Body of pancreas (tissue), 4 donors: ENCODE measurements around the gene ATP2B1. TPM values are rescaled to one million over a fixed set of nuclear protein-coding genes. Genes with fewer than 3 reads are reported as not detected.

Experiments used
- ATAC-seq: fragments of 150-250 bp; one replicate; pipeline ENCODE4 v1.9.1; 2016
- DNase-seq, 4 donors: peaks; one replicate each; pipeline ENCODE4 v3.0.0-alpha.2; 2019
- H3K27ac ChIP-seq, 4 donors: fragments of 200-600 bp; sonication (generic); 1 replicate in 3 of 4; 2 replicates in 1 of 4; pipeline versions ENCODE4 v1.5.1 to v1.6.1; 2016 to 2019; ENCODE audit warnings: mild to moderate bottlenecking in 1 of 4, mixed read lengths in 1 of 4, moderate library complexity in 1 of 4
- H3K27me3 ChIP-seq, 2 donors: fragments of 200-600 bp; sonication (generic); one replicate each; pipeline ENCODE4 v1.6.0; 2016; ENCODE audit warnings: mild to moderate bottlenecking in 1 of 2
- H3K36me3 ChIP-seq, 2 donors: fragments of 200-600 bp; sonication (generic); replicated peaks in 1 of 2; 2 replicates each; pipeline ENCODE4 v1.5.1; 2016; ENCODE audit warnings: low read depth in 2 of 2; ENCODE audit not compliant: insufficient read depth in 1 of 2
- H3K4me1 ChIP-seq: fragments of 200-600 bp; sonication (generic); one replicate; pipeline ENCODE4 v1.6.0; 2016
- H3K4me3 ChIP-seq, 2 donors: fragments of 200-600 bp; sonication (generic); 1 replicate in 1 of 2; 2 replicates in 1 of 2; pipeline ENCODE4 v1.5.1; 2016 to 2019
- H3K9me3 ChIP-seq, 3 donors: fragments of 200-600 bp; sonication (generic); 1 replicate in 2 of 3; 2 replicates in 1 of 3; pipeline ENCODE4 v1.5.1; 2016
- CTCF ChIP-seq, 7 experiments: fragments of 450-650 bp in 4 of 7; fragments of 200-600 bp in 3 of 7; sonication (generic) in 3 of 7; IDR thresholded peaks; one replicate each; pipeline ENCODE4 v1.5.1; 2016 to 2019; ENCODE audit warnings: antibody characterized with exemption in 7 of 7
- POLR2A ChIP-seq, 3 donors: fragments of 450-650 bp; IDR thresholded peaks; one replicate each; pipeline ENCODE4 v1.6.1; 2016; ENCODE audit warnings: antibody characterized with exemption in 3 of 3, mild to moderate bottlenecking in 2 of 3
- WGBS, 2 donors: methylation state at CpG; one replicate each; pipeline ENCODE4 v1.1.5; 2017; 5-methylcytosine and 5-hydroxymethylcytosine counted together
- intact Hi-C: fragments of 100-400 bp; cut with DNase I; formaldehyde crosslinking; loops from one replicate; pipeline ENCODE4 v1.15.1; 2023
- total RNA-seq, 2 donors: library from RNA; depleted of rRNA; stranded (reverse); fragments of >200 nt; gene quantifications; one replicate each; pipeline ENCODE4 v1.1.0, GENCODE V29; 2016

The ATP2B1 gene
- total RNA-seq, 2 donors from 2014 or later = 17.1 to 37.9 TPM

- DNase-seq (no peak), ATAC-seq (no peak)
- Histone ChIP-seq H3K36me3 (no peaks in the 10 kb centered on the region), H3K4me3 (no peak overlapping the region), H3K9me3 (no peaks in the 10 kb centered on the region), H3K27me3 (no peaks in the 10 kb centered on the region), H3K27ac (no peak overlapping the region), H3K4me1 (no peaks in the 10 kb centered on the region)
- no peak for TF ChIP-seq CTCF (IDR thresholded peaks at IDR 0.05)
- TF ChIP-seq POLR2A (IDR thresholded peaks at IDR 0.05) = no peak
- intact Hi-C loops = no loop called here
- WGBS, 2 donors = 36 to 47% methylated on average over 1 of the region's 1 CpG
Observed at GRCh38 chr12:89621521-89621920, 87.1 kb downstream of the ATP2B1 start.

- TF ChIP-seq POLR2A (IDR thresholded peaks at IDR 0.05) (no peak), CTCF (IDR thresholded peaks at IDR 0.05) (no peak)
- H3K9me3 ChIP-seq = no peaks in the 10 kb centered on the region
- H3K4me1 ChIP-seq = no peaks in the 10 kb centered on the region
- intact Hi-C loops = no loop called here
- H3K27ac ChIP-seq = no peak overlapping the region
- ATAC-seq = no peak
- no peaks in the 10 kb centered on the region for H3K27me3 ChIP-seq
- no peak overlapping the region for H3K4me3 ChIP-seq
- WGBS, 2 donors = 91 to 93% methylated on average over 2 of the region's 2 CpGs
- no peaks in the 10 kb centered on the region for H3K36me3 ChIP-seq
- no peak for DNase-seq
Observed at GRCh38 chr12:89619764-89620163, 88.9 kb downstream of the ATP2B1 start.

GRCh38 chr12:89618113-89618862 is 90.3 kb downstream of the ATP2B1 start:
- Histone ChIP-seq H3K9me3 (no peaks in the 10 kb centered on the region), H3K4me1 (no peaks in the 10 kb centered on the region)
- intact Hi-C loops = no loop called here

GRCh38 chr12:89610366-89610765 is 98.3 kb downstream of the ATP2B1 start:
- Histone ChIP-seq H3K4me1 (no peaks in the 10 kb centered on the region), H3K27me3 (no peaks in the 10 kb centered on the region), H3K9me3 (no peaks in the 10 kb centered on the region), H3K36me3 (no peaks in the 10 kb centered on the region), H3K4me3 (no peak overlapping the region), H3K27ac (no peak overlapping the region)
- ATAC-seq = no peak
- WGBS, 2 donors = 79% methylated on average over 3 of the region's 3 CpGs
- DNase-seq = no peak
- no peak for TF ChIP-seq POLR2A (IDR thresholded peaks at IDR 0.05)
- no peak for TF ChIP-seq CTCF (IDR thresholded peaks at IDR 0.05)
- intact Hi-C loops = no loop called here

More at GRCh38 chr12:89618113-89618862, 90.3 kb downstream of the ATP2B1 start:
- 42 to 47% methylated on average over 2 of the region's 2 CpGs for WGBS, 2 donors
- Histone ChIP-seq H3K27ac (no peak overlapping the region), H3K4me3 (no peak overlapping the region), H3K36me3 (no peaks in the 10 kb centered on the region), H3K27me3 (no peaks in the 10 kb centered on the region)
- no peak for ATAC-seq
- no peak for DNase-seq
- TF ChIP-seq POLR2A (IDR thresholded peaks at IDR 0.05) (no peak), CTCF (IDR thresholded peaks at IDR 0.05) (no peak)

GRCh38 chr12:89603678-89604077 is 105.0 kb downstream of the ATP2B1 start:
- TF ChIP-seq POLR2A (IDR thresholded peaks at IDR 0.05) (no peak), CTCF (IDR thresholded peaks at IDR 0.05) (no peak)
- 91 to 97% methylated on average over 5 of the region's 5 CpGs for WGBS, 2 donors
- Histone ChIP-seq H3K4me1 (no peaks in the 10 kb centered on the region), H3K27ac (no peak overlapping the region), H3K4me3 (no peak overlapping the region), H3K27me3 (no peaks in the 10 kb centered on the region), H3K9me3 (no peaks in the 10 kb centered on the region), H3K36me3 (peaks cover 0 to 4% of the 10 kb centered on the region in 2 donors)
- DNase-seq (no peak), ATAC-seq (no peak)
- intact Hi-C loops = no loop called here
